ACC112 (cell line): ENCODE results near the gene FERMT1.
"Not testable (repeated sequence)": the region's sequence is repeated elsewhere in the genome, so short reads cannot be mapped to it uniquely, and the experiment has no call there.

ENCODE experiments used
- H2AFZ ChIP-seq: fragments of 200-600 bp; sonication (generic); one replicate; pipeline ENCODE4 v1.6.0; 2017; ENCODE audit warnings: antibody characterized with exemption, low read length; ENCODE audit not compliant: unreplicated experiment
- H3K27ac ChIP-seq: fragments of 200-600 bp; sonication (generic); 2 replicates; pipeline ENCODE4 v1.5.1; 2014; ENCODE audit warnings: low read depth, mild to moderate bottlenecking, antibody characterized with exemption, low read length, moderate library complexity
- H3K27me3 ChIP-seq: fragments of 200-600 bp; sonication (generic); 2 replicates; pipeline ENCODE4 v1.6.1; 2014; ENCODE audit warnings: mild to moderate bottlenecking, antibody characterized with exemption, low read length, moderate library complexity, mixed read lengths; ENCODE audit not compliant: insufficient read depth
- H3K36me3 ChIP-seq: fragments of 200-600 bp; sonication (generic); 2 replicates; pipeline ENCODE4 v1.6.1; 2016; ENCODE audit warnings: mild to moderate bottlenecking, antibody characterized with exemption, low read length, moderate library complexity, mixed read lengths; ENCODE audit not compliant: insufficient read depth
- H3K4me1 ChIP-seq: fragments of 200-600 bp; sonication (generic); one replicate; pipeline ENCODE4 v1.6.1; 2016; ENCODE audit warnings: low read length, mixed read lengths; ENCODE audit not compliant: insufficient read depth, unreplicated experiment, control insufficient read depth
- H3K4me3 ChIP-seq: fragments of 200-600 bp; sonication (generic); 2 replicates; pipeline ENCODE4 v1.5.1; 2014; ENCODE audit warnings: mild to moderate bottlenecking, low read depth, low read length
- H3K79me2 ChIP-seq: fragments of 200-600 bp; sonication (generic); one replicate; pipeline ENCODE4 v1.6.0; 2016; ENCODE audit warnings: low read length; ENCODE audit not compliant: control insufficient read depth, unreplicated experiment, insufficient read depth

The FERMT1 gene

DNA sequence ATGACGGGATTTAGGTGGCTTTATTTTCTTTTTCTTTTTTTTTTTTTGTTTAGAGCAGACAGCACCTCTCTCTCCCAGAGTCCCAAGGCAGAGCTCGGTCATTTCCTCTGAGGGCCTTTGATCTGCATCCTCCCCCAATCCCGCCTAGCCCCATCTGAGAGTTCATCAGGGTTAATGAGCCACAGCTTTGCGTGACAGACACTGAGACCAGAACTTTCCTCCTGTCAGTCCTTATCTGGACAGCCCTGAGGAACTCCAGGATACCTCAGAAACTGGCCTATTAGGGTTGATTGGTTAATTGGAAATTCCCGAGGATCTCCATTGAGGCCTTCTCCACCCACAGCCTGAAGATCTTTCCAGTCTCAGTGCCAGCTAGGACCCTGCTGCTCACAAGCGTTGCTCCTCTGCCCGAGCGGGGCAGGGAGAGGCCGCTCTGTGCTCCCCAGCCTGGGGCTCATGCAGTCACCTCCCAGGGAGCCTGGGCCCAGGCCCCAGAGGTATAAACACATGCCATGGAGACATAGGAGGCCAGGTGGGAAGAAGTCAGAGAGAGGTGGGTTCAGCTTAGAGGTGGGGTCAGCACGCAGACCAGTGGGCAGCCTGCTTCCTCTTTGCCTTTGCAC, 67.6 kb downstream of the FERMT1 start:
- Histone ChIP-seq H3K27me3 (peaks cover 66% of the 10 kb centered on the region), H3K79me2 (no peaks in the 10 kb centered on the region), H3K4me1 (peaks cover 16% of the 10 kb centered on the region), H3K4me3 (no peak overlapping the region), H3K36me3 (no peaks in the 10 kb centered on the region), H3K27ac (no peak overlapping the region), H2AFZ (no peak overlapping the region)

GRCh38 chr20:6054689-6055051, 68.2 kb downstream of the FERMT1 start:
- Histone ChIP-seq H3K27me3 (peaks cover 68% of the 10 kb centered on the region), H3K4me1 (peaks cover 16% of the 10 kb centered on the region)
- not testable (repeated sequence) for H2AFZ ChIP-seq, H3K79me2 ChIP-seq, H3K4me3 ChIP-seq, H3K27ac ChIP-seq, H3K36me3 ChIP-seq

DNA sequence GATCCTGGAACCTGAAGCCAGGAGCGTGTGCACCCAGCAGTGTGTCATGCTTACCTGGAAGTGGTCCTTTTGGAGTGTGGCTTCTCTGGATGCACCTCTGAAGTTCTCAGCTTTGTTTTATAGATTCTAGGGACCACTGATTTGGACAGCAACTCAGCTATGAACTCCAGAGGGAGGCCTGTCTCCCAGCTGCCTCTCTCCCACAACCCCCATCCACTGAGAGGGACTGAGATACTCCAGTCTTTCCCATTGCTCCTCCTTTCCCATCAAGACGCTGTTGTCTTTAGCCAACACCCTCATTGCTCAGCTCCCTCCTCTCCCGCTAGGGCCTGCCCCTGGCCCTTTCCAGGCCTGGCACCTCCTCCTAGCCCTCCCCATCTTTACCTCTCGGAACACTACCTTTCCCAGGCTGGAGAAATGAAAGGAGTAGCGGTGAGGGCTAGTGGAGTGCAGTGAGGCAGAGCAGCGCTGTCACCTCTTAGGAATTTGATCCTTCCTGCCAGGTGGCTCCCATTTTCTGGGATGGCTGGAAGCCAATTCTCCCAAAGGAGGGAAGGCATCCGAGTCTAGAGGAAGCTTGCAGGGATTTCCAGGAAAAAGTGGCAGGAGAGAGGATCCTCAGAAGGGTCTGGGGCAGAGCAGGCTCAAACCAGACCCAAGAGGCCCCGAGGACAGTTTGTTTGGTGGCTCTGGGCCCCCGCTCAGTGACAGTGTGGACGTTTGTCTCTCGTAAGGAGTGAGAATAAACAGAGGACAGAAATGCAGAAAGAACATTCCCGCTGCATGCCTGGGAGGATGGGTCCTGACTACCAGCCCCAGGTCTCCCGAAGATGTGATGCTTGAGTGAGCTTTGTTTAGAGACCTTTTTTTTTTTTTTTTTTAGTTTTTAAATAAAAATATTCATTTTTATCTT, 68.8 kb downstream of the FERMT1 start, which contains the start of gene LRRN4:
Gene LRRN4, minus strand, starts transcription at position 285 of the 913 bp plus-strand sequence. CDS start 1,261 bp downstream, outside the sequence.
- Histone ChIP-seq H2AFZ (no peak within 1 kb of the TSS), H3K36me3 (no peaks in the 10 kb centered on the region), H3K4me3 (no peak within 1 kb of the TSS), H3K79me2 (no peaks in the 10 kb centered on the region), H3K27me3 (peaks cover 62% of the 10 kb centered on the region), H3K4me1 (peaks cover 13% of the 10 kb centered on the region), H3K27ac (no peak within 1 kb of the TSS)

GRCh38 chr20:6053064-6053775, 69.6 kb downstream of the FERMT1 start:
- Histone ChIP-seq H3K79me2 (no peaks in the 10 kb centered on the region), H3K27ac (no peak overlapping the region), H3K27me3 (peaks cover 54% of the 10 kb centered on the region), H3K4me1 (peaks cover 9% of the 10 kb centered on the region), H3K4me3 (no peak overlapping the region), H3K36me3 (no peaks in the 10 kb centered on the region), H2AFZ (no peak overlapping the region)

GRCh38 chr20:6051505-6051904, 71.3 kb downstream of the FERMT1 start:
- no peaks in the 10 kb centered on the region for H3K36me3 ChIP-seq
- H3K79me2 ChIP-seq = no peaks in the 10 kb centered on the region
- H2AFZ ChIP-seq = no peak overlapping the region
- peaks cover 9% of the 10 kb centered on the region for H3K4me1 ChIP-seq
- H3K27me3 ChIP-seq = peaks cover 46% of the 10 kb centered on the region
- H3K27ac ChIP-seq = no peak overlapping the region
- peak overlapping the region; percentile 71; the same call in 1 of the 2 replicates for H3K4me3 ChIP-seq

DNA sequence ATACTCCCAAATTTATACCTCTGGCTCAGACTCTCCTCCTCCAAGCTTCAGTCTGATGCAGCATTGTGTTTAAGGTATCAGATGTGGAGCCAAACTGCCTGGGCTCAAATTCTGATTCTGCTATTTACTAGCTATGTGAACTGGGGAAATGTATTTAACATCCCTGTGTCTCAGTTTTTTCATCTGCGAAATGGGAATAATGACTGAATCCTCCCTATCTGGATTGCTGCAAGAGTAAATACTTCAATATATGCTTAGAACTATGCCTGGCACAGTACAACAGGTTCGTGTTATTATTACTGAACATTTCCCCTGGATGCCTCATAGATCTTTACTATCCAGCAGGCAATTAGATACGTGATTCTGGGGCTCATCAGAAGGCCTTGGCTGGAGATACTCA, 74.4 kb downstream of the FERMT1 start:
- Histone ChIP-seq H3K4me1 (no peaks in the 10 kb centered on the region), H3K27ac (no peak overlapping the region), H3K36me3 (no peaks in the 10 kb centered on the region), H3K4me3 (no peak overlapping the region), H3K79me2 (no peaks in the 10 kb centered on the region), H3K27me3 (peaks cover 35% of the 10 kb centered on the region), H2AFZ (no peak overlapping the region)

DNA sequence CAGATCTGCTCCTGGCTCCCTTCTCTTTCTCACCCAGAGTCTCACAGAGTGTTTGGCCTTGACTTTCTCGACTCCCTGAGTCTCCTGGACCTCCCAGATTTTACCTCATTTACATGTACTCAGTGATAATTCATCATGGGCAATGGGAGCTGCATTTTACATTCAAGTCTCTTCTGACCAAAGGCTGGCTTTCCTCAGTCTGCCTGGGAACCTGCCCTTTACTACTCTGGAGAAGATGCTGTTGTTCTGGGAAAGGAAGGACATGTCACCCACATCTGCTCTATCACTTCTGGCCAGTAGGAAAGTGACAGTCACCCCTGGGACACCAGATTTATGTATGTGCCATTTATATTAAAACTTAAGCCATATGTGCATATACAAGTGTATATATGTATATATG, 76.4 kb downstream of the FERMT1 start:
- Histone ChIP-seq H3K79me2 (no peaks in the 10 kb centered on the region), H3K4me3 (no peak overlapping the region), H3K36me3 (0 out of 2 replicates have a peak, but pooled peaks cover 3% of the 10 kb centered on the region), H2AFZ (no peak overlapping the region), H3K27ac (no peak overlapping the region), H3K4me1 (no peaks in the 10 kb centered on the region), H3K27me3 (peaks cover 16% of the 10 kb centered on the region)

GRCh38 chr20:6045566-6045965, 77.3 kb downstream of the FERMT1 start:
- Histone ChIP-seq H3K4me3 (no peak overlapping the region), H3K79me2 (no peaks in the 10 kb centered on the region), H3K27ac (no peak overlapping the region), H3K27me3 (peaks cover 7% of the 10 kb centered on the region), H3K4me1 (no peaks in the 10 kb centered on the region), H2AFZ (no peak overlapping the region), H3K36me3 (0 out of 2 replicates have a peak, but pooled peaks cover 3% of the 10 kb centered on the region)

GRCh38 chr20:6044115-6044514, 78.7 kb downstream of the FERMT1 start:
- 0 out of 2 replicates have a peak, but pooled peaks cover 8% of the 10 kb centered on the region for H3K36me3 ChIP-seq
- H2AFZ ChIP-seq = no peak overlapping the region
- no peak overlapping the region for H3K27ac ChIP-seq
- H3K79me2 ChIP-seq = no peaks in the 10 kb centered on the region
- no peaks in the 10 kb centered on the region for H3K27me3 ChIP-seq
- no peaks in the 10 kb centered on the region for H3K4me1 ChIP-seq
- H3K4me3 ChIP-seq = no peak overlapping the region

- no peaks in the 10 kb centered on the region for H3K79me2 ChIP-seq
- H3K36me3 ChIP-seq = peaks cover 11% of the 10 kb centered on the region
- H3K27ac ChIP-seq = no peak overlapping the region
- no peak overlapping the region for H3K4me3 ChIP-seq
- H3K4me1 ChIP-seq = no peaks in the 10 kb centered on the region
- H2AFZ ChIP-seq = no peak overlapping the region
- H3K27me3 ChIP-seq = no peaks in the 10 kb centered on the region
Observed at GRCh38 chr20:6041808-6042265, 81.0 kb downstream of the FERMT1 start.
